ES-I3 (cell line): Measurements from ENCODE around the gene LTBP2.

Experiments
- H3K36me3 ChIP-seq: 2 replicates; pipeline ENCODE4 v1.6.1; 2013; ENCODE audit warnings: mild to moderate bottlenecking, low read length, control low read depth, moderate library complexity; ENCODE audit not compliant: insufficient read depth
- H3K4me1 ChIP-seq: 2 replicates; pipeline ENCODE4 v1.6.1; 2013; ENCODE audit warnings: mild to moderate bottlenecking, control low read depth, low read length; ENCODE audit not compliant: insufficient read depth
- H3K9ac ChIP-seq: 2 replicates; pipeline ENCODE4 v1.6.1; 2013; ENCODE audit warnings: low read depth, mild to moderate bottlenecking, low read length, moderate library complexity
- H3K9me3 ChIP-seq: 2 replicates; pipeline ENCODE4 v1.6.1; 2013; ENCODE audit warnings: mild to moderate bottlenecking, low read length, moderate library complexity; ENCODE audit not compliant: control insufficient read depth, insufficient read depth

LTBP2 gene

GRCh38 chr14:74583689-74584434, 28.2 kb downstream of the LTBP2 start:
- no peak overlapping the region for H3K9ac ChIP-seq
- H3K36me3 ChIP-seq = no peaks in the 10 kb centered on the region
- no peaks in the 10 kb centered on the region for H3K9me3 ChIP-seq
- peaks cover 5% of the 10 kb centered on the region; the same call in 1 of the 2 replicates for H3K4me1 ChIP-seq

GRCh38 chr14:74582910-74583581, 29.0 kb downstream of the LTBP2 start:
- Histone ChIP-seq H3K9ac (no peak overlapping the region), H3K9me3 (no peaks in the 10 kb centered on the region), H3K4me1 (peaks cover 5% of the 10 kb centered on the region; the same call in 1 of the 2 replicates), H3K36me3 (no peaks in the 10 kb centered on the region)

- no peaks in the 10 kb centered on the region for H3K36me3 ChIP-seq
- no peak overlapping the region for H3K9ac ChIP-seq
- peaks cover 5% of the 10 kb centered on the region; the same call in 1 of the 2 replicates for H3K4me1 ChIP-seq
These were observed 31.8 kb downstream of the LTBP2 start for GRCh38 chr14:74580275-74580672.

GRCh38 chr14:74579447-74580274, 32.4 kb downstream of the LTBP2 start:
- peaks cover 5% of the 10 kb centered on the region; the same call in 1 of the 2 replicates for H3K4me1 ChIP-seq

More at GRCh38 chr14:74580275-74580672, 31.8 kb downstream of the LTBP2 start:
- H3K9me3 ChIP-seq = no peaks in the 10 kb centered on the region

DNA sequence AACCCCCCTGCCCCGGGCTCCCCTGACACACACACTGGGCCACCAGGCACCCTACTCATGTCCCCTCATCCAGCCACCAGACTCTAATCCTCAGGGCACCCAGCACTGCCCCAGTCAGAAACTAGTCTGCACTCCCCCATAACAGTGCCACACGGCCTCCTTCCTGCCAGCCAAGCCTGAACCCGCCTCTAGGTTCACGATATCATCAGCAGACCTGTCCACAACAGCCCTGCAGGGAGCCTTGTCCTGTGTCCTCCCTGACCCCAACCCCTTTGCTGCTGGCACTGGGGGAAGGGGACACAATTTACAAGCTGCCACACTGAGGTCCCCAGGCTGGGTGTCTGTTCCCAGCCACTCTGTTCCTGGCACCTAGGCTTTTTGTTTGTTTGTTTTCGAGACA, 33.6 kb downstream of the LTBP2 start:
- Histone ChIP-seq H3K4me1 (peaks cover 8% of the 10 kb centered on the region; the same call in 1 of the 2 replicates), H3K9me3 (no peaks in the 10 kb centered on the region), H3K36me3 (no peaks in the 10 kb centered on the region), H3K9ac (no peak overlapping the region)

More at GRCh38 chr14:74579447-74580274, 32.4 kb downstream of the LTBP2 start:
- no peaks in the 10 kb centered on the region for H3K36me3 ChIP-seq
- H3K9ac ChIP-seq = no peak overlapping the region
- no peaks in the 10 kb centered on the region for H3K9me3 ChIP-seq

DNA sequence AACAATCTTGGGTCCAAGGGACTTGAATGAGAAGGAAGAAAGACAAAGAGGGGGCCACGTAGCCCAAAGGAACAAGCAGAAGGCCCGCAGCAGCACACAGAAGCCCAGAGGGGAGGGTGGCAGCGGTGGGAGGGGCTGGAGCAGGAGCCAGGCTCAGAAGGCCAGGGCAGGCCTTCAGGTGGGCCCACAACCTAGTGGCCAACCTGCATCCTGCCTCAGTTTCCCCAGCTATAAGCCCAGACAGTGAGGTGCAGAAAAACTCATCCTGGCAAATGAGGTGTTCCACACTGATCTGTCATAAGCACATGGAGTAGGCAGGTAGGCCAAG, 34.1 kb downstream of the LTBP2 start:
- no peak overlapping the region for H3K9ac ChIP-seq
- H3K9me3 ChIP-seq = no peaks in the 10 kb centered on the region
- no peaks in the 10 kb centered on the region for H3K36me3 ChIP-seq
- H3K4me1 ChIP-seq = peaks cover 14% of the 10 kb centered on the region

- H3K4me1 ChIP-seq = peaks cover 15% of the 10 kb centered on the region
- no peaks in the 10 kb centered on the region for H3K36me3 ChIP-seq
- no peak overlapping the region for H3K9ac ChIP-seq
- H3K9me3 ChIP-seq = no peaks in the 10 kb centered on the region
These were observed 34.6 kb downstream of the LTBP2 start for GRCh38 chr14:74577247-74577947.

- H3K4me1 ChIP-seq = peaks cover 22% of the 10 kb centered on the region
- H3K9me3 ChIP-seq = no peaks in the 10 kb centered on the region
- no peaks in the 10 kb centered on the region for H3K36me3 ChIP-seq
- no peak overlapping the region for H3K9ac ChIP-seq
These were observed 36.1 kb downstream of the LTBP2 start for GRCh38 chr14:74575936-74576335.

GRCh38 chr14:74575507-74575906, 36.5 kb downstream of the LTBP2 start:
- Histone ChIP-seq H3K9me3 (no peaks in the 10 kb centered on the region), H3K4me1 (peaks cover 24% of the 10 kb centered on the region), H3K9ac (no peak overlapping the region), H3K36me3 (no peaks in the 10 kb centered on the region)

GRCh38 chr14:74574706-74575105, 37.3 kb downstream of the LTBP2 start:
- Histone ChIP-seq H3K9me3 (no peaks in the 10 kb centered on the region), H3K4me1 (peaks cover 28% of the 10 kb centered on the region), H3K36me3 (no peaks in the 10 kb centered on the region), H3K9ac (no peak overlapping the region)

- no peak overlapping the region for H3K9ac ChIP-seq
- H3K9me3 ChIP-seq = no peaks in the 10 kb centered on the region
- H3K4me1 ChIP-seq = peaks cover 28% of the 10 kb centered on the region
- no peaks in the 10 kb centered on the region for H3K36me3 ChIP-seq
These were observed 38.0 kb downstream of the LTBP2 start for GRCh38 chr14:74574090-74574433.

DNA sequence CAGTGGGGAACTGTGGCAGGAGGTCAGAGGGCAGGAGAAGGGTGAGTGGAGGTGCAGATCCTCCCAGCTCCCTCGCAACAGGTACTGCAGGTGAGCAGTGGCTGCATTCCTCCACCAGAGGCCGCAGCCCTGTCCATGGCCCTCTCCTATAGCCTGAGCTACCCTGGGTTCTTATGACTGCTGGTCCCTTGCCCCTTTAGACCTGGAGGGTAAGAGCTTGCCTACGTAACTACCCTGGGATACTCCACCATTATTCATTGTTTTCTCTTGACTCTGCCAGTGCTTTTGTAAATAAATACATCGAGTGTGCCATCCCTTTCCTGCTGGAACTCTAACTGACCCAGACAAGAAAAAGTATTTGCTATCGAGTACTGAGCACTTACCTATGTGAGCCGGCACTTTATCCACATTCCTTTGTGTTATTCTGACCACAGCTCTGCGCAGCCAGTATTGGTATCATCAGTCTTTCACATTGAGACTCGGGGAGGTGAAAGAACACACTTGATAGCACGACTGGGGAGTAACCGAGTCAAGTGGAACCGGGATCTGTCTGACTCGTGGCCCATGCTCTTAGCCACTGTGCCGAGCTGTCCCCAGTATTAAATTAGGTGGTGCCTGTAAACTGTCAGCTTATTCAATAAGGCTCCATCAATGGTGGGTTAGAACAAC, 38.5 kb downstream of the LTBP2 start:
- no peaks in the 10 kb centered on the region for H3K9me3 ChIP-seq
- H3K9ac ChIP-seq = no peak overlapping the region
- no peaks in the 10 kb centered on the region for H3K36me3 ChIP-seq
- peaks cover 28% of the 10 kb centered on the region for H3K4me1 ChIP-seq

DNA sequence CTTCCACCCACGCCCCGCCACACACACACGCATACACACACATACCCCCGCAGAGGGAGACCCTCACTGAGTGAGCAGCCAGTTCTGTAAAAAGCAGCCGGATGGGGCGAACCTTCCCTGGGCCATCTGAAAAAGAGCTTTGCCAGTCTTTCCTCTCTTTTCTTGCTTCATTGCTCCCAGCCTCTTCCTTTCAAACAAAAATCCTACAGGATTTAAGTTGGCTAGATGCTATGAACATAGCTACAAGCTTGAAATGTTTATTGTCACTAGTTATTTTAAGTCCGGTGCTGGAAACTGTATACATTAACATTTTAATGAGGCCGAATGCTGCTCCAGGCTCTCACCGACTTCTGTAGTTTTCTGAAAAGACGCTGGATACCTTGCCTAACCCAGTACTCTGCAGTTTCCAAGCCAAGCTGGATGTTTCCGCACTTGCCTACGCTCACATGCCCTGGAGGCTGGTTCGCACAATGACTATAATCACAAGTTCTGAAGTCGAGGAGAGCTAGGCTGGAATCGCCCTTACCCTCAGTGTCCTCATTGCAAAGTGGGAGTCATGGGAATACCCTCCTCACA, 39.2 kb downstream of the LTBP2 start:
- Histone ChIP-seq H3K9me3 (no peaks in the 10 kb centered on the region), H3K9ac (no peak overlapping the region), H3K4me1 (peaks cover 28% of the 10 kb centered on the region), H3K36me3 (no peaks in the 10 kb centered on the region)
